GM18507 (cell line): ENCODE measurements around the gene PABPC1L.

Experiments
- DNase-seq: peaks from one replicate; pipeline ENCODE4 v3.0.0; 2011; ENCODE audit warnings: low read depth; ENCODE audit not compliant: insufficient read length; ENCODE audit errors: extremely low spot score
- FAIRE-seq: peaks from 2 replicates; lab custom pipeline; 2011; peaks lifted over from hg19 to GRCh38; lab: Jason Lieb, UNC

Gene PABPC1L

GRCh38 chr20:44896583-44896982 is 13.3 kb upstream of the PABPC1L start:
- FAIRE-seq (no peak), DNase-seq (no peak)

- no peak for DNase-seq
- no peak for FAIRE-seq
Observed at GRCh38 chr20:44897133-44897532, 12.7 kb upstream of the PABPC1L start.

GRCh38 chr20:44900231-44900854 is 9.5 kb upstream of the PABPC1L start:
- no peak for FAIRE-seq
- no peak for DNase-seq

GRCh38 chr20:44901974-44902373 is 7.9 kb upstream of the PABPC1L start:
- DNase-seq (no peak), FAIRE-seq (no peak)

GRCh38 chr20:44904377-44904776 is 5.5 kb upstream of the PABPC1L start:
- no peak for FAIRE-seq
- no peak for DNase-seq

GRCh38 chr20:44908987-44909871 is 631 bp upstream of the PABPC1L start:
- FAIRE-seq (no peak), DNase-seq (no peak)

- FAIRE-seq = no peak
- no peak for DNase-seq
Observed at GRCh38 chr20:44910690-44911262, 916 bp downstream of the PABPC1L start.

GRCh38 chr20:44911264-44911921 is 1.5 kb downstream of the PABPC1L start:
- DNase-seq = peak; percentile 38
- FAIRE-seq = peak; percentile 9

GRCh38 chr20:44912189-44912588 is 2.3 kb downstream of the PABPC1L start:
- FAIRE-seq (no peak), DNase-seq (no peak)

GRCh38 chr20:44914924-44915323 is 5.1 kb downstream of the PABPC1L start:
- no peak for FAIRE-seq
- DNase-seq = no peak

- DNase-seq (no peak), FAIRE-seq (no peak)
Observed at GRCh38 chr20:44916586-44916985, 6.7 kb downstream of the PABPC1L start.

GRCh38 chr20:44917399-44917798 is 7.5 kb downstream of the PABPC1L start:
- DNase-seq (no peak), FAIRE-seq (no peak)

GRCh38 chr20:44918342-44918741 is 8.5 kb downstream of the PABPC1L start:
- no peak for DNase-seq
- FAIRE-seq = no peak

- DNase-seq (no peak), FAIRE-seq (no peak)
Observed at GRCh38 chr20:44918761-44919160, 8.9 kb downstream of the PABPC1L start.

- FAIRE-seq (no peak), DNase-seq (no peak)
Observed at GRCh38 chr20:44921447-44921846, 11.6 kb downstream of the PABPC1L start.

- FAIRE-seq = no peak
- no peak for DNase-seq
Observed at GRCh38 chr20:44924541-44924940, 14.7 kb downstream of the PABPC1L start.

- FAIRE-seq (no peak), DNase-seq (no peak)
Observed at GRCh38 chr20:44928595-44928994, 18.7 kb downstream of the PABPC1L start.

GRCh38 chr20:44930517-44931168 is 20.8 kb downstream of the PABPC1L start:
- no peak for DNase-seq
- no peak for FAIRE-seq

- FAIRE-seq = no peak
- no peak for DNase-seq
Observed at GRCh38 chr20:44931911-44932310, 22.1 kb downstream of the PABPC1L start.

- FAIRE-seq (no peak), DNase-seq (no peak)
Observed at GRCh38 chr20:44932916-44933315, 23.1 kb downstream of the PABPC1L start.
